Endodermal cell (in vitro differentiated cells): ENCODE data around the gene CARD11. TPM values are rescaled to one million over a fixed set of nuclear protein-coding genes. Genes with fewer than 3 reads are reported as not detected.
A peak's percentile ranks its signal among the peaks of the same experiment; 100 is the strongest.

ENCODE experiments used
- DNase-seq: peaks from one replicate; pipeline ENCODE4 v3.0.0-alpha.2; 2017
- H3K27ac ChIP-seq: 2 replicates; pipeline ENCODE4 v1.5.1; 2013; ENCODE audit warnings: mild to moderate bottlenecking, low read depth, low read length, moderate library complexity
- H3K27me3 ChIP-seq: 2 replicates; pipeline ENCODE4 v1.6.1; 2013; ENCODE audit warnings: mild to moderate bottlenecking, low read length, moderate library complexity; ENCODE audit not compliant: insufficient read depth, control insufficient read depth, poor library complexity, severe bottlenecking
- H3K36me3 ChIP-seq: 2 replicates; pipeline ENCODE4 v1.7.0; 2013; ENCODE audit warnings: mild to moderate bottlenecking, low read length, moderate library complexity; ENCODE audit not compliant: control insufficient read depth, insufficient read depth
- H3K4me1 ChIP-seq: one replicate; pipeline ENCODE4 v1.7.0; 2013; ENCODE audit warnings: low read length; ENCODE audit not compliant: control insufficient read depth, insufficient read depth
- H3K4me3 ChIP-seq: 2 replicates; pipeline ENCODE4 v1.5.1; 2013; ENCODE audit warnings: mild to moderate bottlenecking, low read length, moderate library complexity
- H3K9ac ChIP-seq: 2 replicates; pipeline ENCODE4 v1.6.1; 2013; ENCODE audit warnings: mild to moderate bottlenecking, low read length, moderate library complexity; ENCODE audit not compliant: poor library complexity, severe bottlenecking; ENCODE audit errors: extremely low read depth
- H3K9me3 ChIP-seq: 2 replicates; pipeline ENCODE4 v1.6.1; 2013; ENCODE audit warnings: mild to moderate bottlenecking, low read length, moderate library complexity; ENCODE audit not compliant: control insufficient read depth
- H3K27ac Mint-ChIP-seq: 2 replicates; pipeline ENCODE4 v1.8.0; 2020; ENCODE audit warnings: mixed read lengths
- H3K27me3 Mint-ChIP-seq: 2 replicates; pipeline ENCODE4 v1.8.0; 2021; ENCODE audit warnings: mild to moderate bottlenecking, mixed read lengths; ENCODE audit not compliant: insufficient read depth
- H3K36me3 Mint-ChIP-seq: 2 replicates; pipeline ENCODE4 v1.8.0; 2020; ENCODE audit warnings: low read depth, mixed read lengths
- H3K4me1 Mint-ChIP-seq: 2 replicates; pipeline ENCODE4 v1.8.0; 2020; ENCODE audit warnings: mixed read lengths
- H3K4me3 Mint-ChIP-seq: 2 replicates; pipeline ENCODE4 v1.8.0; 2020; ENCODE audit warnings: mild to moderate bottlenecking, moderate library complexity, mixed read lengths
- H3K9me3 Mint-ChIP-seq: 2 replicates; pipeline ENCODE4 v1.8.0; 2020; ENCODE audit warnings: mild to moderate bottlenecking, mixed read lengths
- CTCF ChIP-seq: fragments of 200-600 bp; sonication (generic); conservative IDR thresholded peaks from 2 replicates; pipeline ENCODE4 v1.5.0; 2021; ENCODE audit warnings: antibody characterized with exemption, mild to moderate bottlenecking
- WGBS, 2 experiments: methylation state at CpG; one replicate each; pipeline versions ENCODE4 v1.1.5 to v1.1.7; 2013; ENCODE audit warnings: missing lambda C conversion rate in 2 of 2, mixed read lengths in 1 of 2; ENCODE audit not compliant: insufficient coverage in 1 of 2, insufficient read length in 1 of 2; 5-methylcytosine and 5-hydroxymethylcytosine counted together
- total RNA-seq, 2 donors: library from RNA; stranded (reverse); fragmentation: NEBNext Ultra II Directional in 1 of 2; extraction: Animal tissue kit (Norgen Biotek cat#: 25700) in 1 of 2; gene quantifications; 2 replicates in 1 of 2; 3 replicates in 1 of 2; pipeline ENCODE4 v1.2.1, GENCODE V29; 2021

CARD11 gene
- total RNA-seq, 2 donors from 2014 or later: 7.2 to 10.8 TPM

DNA sequence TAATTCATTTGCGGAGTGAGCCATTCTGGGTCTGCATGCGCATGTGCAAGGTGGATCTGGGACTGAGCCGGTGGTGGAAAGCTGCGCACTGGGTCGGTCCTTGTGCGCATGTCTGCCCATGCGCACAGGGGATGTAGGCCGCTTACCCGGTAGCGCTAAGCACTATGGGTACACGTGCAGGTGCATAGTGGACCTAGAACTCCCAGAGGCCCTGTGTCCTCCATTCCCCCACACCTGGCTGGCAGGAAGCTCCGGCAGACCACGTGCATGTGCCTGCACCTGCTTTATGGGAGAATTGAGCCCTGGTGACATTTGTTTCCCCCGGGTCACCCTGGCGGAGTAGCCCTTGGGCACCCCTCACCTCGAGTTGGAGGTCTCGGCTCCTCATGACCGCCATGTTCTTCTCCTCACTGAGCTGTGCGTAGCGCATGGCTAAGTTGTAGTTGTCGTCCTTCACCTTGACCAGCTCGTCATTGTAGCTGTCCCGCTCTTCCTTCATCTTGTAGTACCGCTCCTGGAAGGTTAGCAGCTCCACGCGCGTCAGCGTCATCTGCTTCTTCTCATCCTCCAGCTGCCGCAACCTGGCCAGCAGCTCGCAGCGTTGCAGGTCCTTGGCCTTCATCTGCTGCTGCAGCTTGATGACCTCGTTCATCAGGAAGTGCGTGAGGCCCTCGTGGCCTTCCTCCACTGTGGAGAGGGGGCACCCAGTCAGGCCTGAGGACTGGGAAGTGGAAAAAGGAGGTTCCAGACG lies 99.6 kb downstream of the CARD11 start:
- Mint-ChIP-seq H3K36me3 (peaks cover 20% of the 10 kb centered on the region), H3K27me3 (no peaks in the 10 kb centered on the region), H3K27ac (no peak overlapping the region), H3K9me3 (peaks cover 7% of the 10 kb centered on the region), H3K4me1 (no peaks in the 10 kb centered on the region), H3K4me3 (no peak overlapping the region)
- 95% methylated on average over 27 to 35 of the region's 35 CpGs for WGBS, 2 experiments
- Histone ChIP-seq H3K36me3 (no peaks in the 10 kb centered on the region), H3K4me3 (no peak overlapping the region), H3K27me3 (no peaks in the 10 kb centered on the region), H3K27ac (no peak overlapping the region), H3K4me1 (no peaks in the 10 kb centered on the region), H3K9me3 (peaks cover 4% of the 10 kb centered on the region), H3K9ac (no peak overlapping the region)
- no peak for TF ChIP-seq CTCF
- peak; percentile 22 for DNase-seq

- Mint-ChIP-seq H3K27ac (no peak overlapping the region), H3K9me3 (no peaks in the 10 kb centered on the region), H3K4me3 (no peak overlapping the region), H3K4me1 (peaks cover 2% of the 10 kb centered on the region), H3K36me3 (peaks cover 18% of the 10 kb centered on the region), H3K27me3 (no peaks in the 10 kb centered on the region)
- WGBS, 2 experiments: 94 to 98% methylated on average over 6 to 12 of the region's 12 CpGs
- H3K4me3 ChIP-seq: no peak overlapping the region
- H3K4me1 ChIP-seq: no peaks in the 10 kb centered on the region
- DNase-seq: peak; percentile 10
- H3K27ac ChIP-seq: no peak overlapping the region
- no peaks in the 10 kb centered on the region for H3K27me3 ChIP-seq
- no peaks in the 10 kb centered on the region for H3K36me3 ChIP-seq
- H3K9ac ChIP-seq: no peak overlapping the region
- no peak for TF ChIP-seq CTCF
- no peaks in the 10 kb centered on the region for H3K9me3 ChIP-seq
These were observed 102.3 kb downstream of the CARD11 start for GRCh38 chr7:2941216-2941859.

DNA sequence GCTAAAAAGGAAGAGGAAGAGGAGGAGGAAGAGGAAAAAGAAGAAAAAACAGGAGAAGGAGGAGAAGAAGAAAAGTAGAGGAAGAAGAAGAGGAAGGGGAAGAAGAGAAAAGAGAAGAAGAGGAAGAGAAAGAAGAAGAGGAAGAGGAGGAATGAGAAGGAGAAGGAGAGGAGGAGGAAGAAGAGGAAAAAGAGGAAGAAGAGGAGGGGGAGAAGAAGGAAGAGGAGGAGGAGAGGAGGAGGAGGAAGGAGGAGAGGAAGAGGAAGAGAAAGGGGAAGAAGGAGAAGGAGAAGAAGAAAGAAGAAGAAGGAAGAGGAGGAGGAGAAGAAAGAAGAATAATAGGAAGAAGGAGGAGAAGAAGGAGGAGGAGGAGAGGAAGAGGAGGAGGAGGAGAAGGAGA lies 103.2 kb downstream of the CARD11 start:
- no peak for TF ChIP-seq CTCF
- Mint-ChIP-seq H3K36me3 (peaks cover 18% of the 10 kb centered on the region), H3K27ac (no peak overlapping the region), H3K4me1 (peaks cover 2% of the 10 kb centered on the region), H3K9me3 (no peaks in the 10 kb centered on the region), H3K4me3 (no peak overlapping the region), H3K27me3 (no peaks in the 10 kb centered on the region)
- no peak overlapping the region for H3K9ac ChIP-seq
- no peaks in the 10 kb centered on the region for H3K36me3 ChIP-seq
- no peaks in the 10 kb centered on the region for H3K4me1 ChIP-seq
- DNase-seq: no peak
- no peaks in the 10 kb centered on the region for H3K9me3 ChIP-seq
- no peak overlapping the region for H3K27ac ChIP-seq
- H3K4me3 ChIP-seq: no peak overlapping the region
- no peaks in the 10 kb centered on the region for H3K27me3 ChIP-seq
